H1 (cell line): ENCODE data around the gene PRCP. TPM values are rescaled to one million over a fixed set of nuclear protein-coding genes. Genes with fewer than 3 reads are reported as not detected.

Source experiments
- CTCF ChIA-PET: fragments of 300-600 bp; sonication (Branson Sonifier 250); formaldehyde crosslinking; loops from one replicate; lab custom pipeline; 2021; ENCODE audit not compliant: partially characterized antibody; lab: Charles Lee
- POLR2A ChIA-PET: fragments of 300-600 bp; sonication (Branson Sonifier 250); formaldehyde crosslinking; loops from one replicate; lab custom pipeline; 2021; ENCODE audit warnings: inconsistent platforms; ENCODE audit not compliant: partially characterized antibody; lab: Charles Lee
- DNase-seq, 2 experiments: peaks; one replicate each; pipeline versions ENCODE4 v3.0.0 to v3.0.0-alpha.2; 2010 to 2022; ENCODE audit warnings: low spot score in 2 of 2, low read depth in 1 of 2, mixed read lengths in 1 of 2
- FAIRE-seq: peaks from 2 replicates; lab custom pipeline; 2011; peaks lifted over from hg19 to GRCh38; lab: Jason Lieb, UNC
- H2AFZ ChIP-seq: 2 replicates; pipeline ENCODE4 v1.8.1; 2012; ENCODE audit warnings: low read length, inconsistent platforms
- H2AK5ac ChIP-seq: 2 replicates; pipeline ENCODE4 v1.6.1; 2013; ENCODE audit warnings: low read depth, low read length
- H2BK120ac ChIP-seq: replicated peaks from 2 replicates; pipeline ENCODE3; 2013; ENCODE audit warnings: low read depth, low read length, inconsistent platforms
- H2BK12ac ChIP-seq: 2 replicates; pipeline ENCODE4 v1.6.1; 2013; ENCODE audit warnings: low read depth, low read length
- H2BK15ac ChIP-seq: 2 replicates; pipeline ENCODE4 v1.6.1; 2013; ENCODE audit warnings: low read length
- H2BK20ac ChIP-seq: 2 replicates; pipeline ENCODE4 v1.6.1; 2013; ENCODE audit warnings: low read length
- H2BK5ac ChIP-seq: 2 replicates; pipeline ENCODE4 v1.6.1; 2013; ENCODE audit warnings: low read depth, low read length
- H3K14ac ChIP-seq: 2 replicates; pipeline ENCODE4 v1.6.1; 2013; ENCODE audit warnings: inconsistent platforms; ENCODE audit not compliant: insufficient read length
- H3K18ac ChIP-seq: 2 replicates; pipeline ENCODE4 v1.6.1; 2013; ENCODE audit warnings: low read length; ENCODE audit errors: extremely low read depth
- H3K23ac ChIP-seq: 2 replicates; pipeline ENCODE4 v1.6.1; 2013; ENCODE audit warnings: inconsistent platforms; ENCODE audit not compliant: insufficient read length
- H3K23me2 ChIP-seq: 2 replicates; pipeline ENCODE4 v1.6.1; 2013; ENCODE audit warnings: low read depth, low read length
- H3K27ac ChIP-seq: 2 replicates; pipeline ENCODE4 v1.6.1; 2011; ENCODE audit warnings: low read depth, low read length, inconsistent platforms
- H3K27me3 ChIP-seq, 4 experiments: replicated peaks in 1 of 4; 1 replicate in 1 of 4; 2 replicates in 3 of 4; pipeline versions ENCODE4 v1.6.1 to v1.8.1; 2011 to 2013; ENCODE audit warnings: low read length in 3 of 4, mild to moderate bottlenecking in 3 of 4, inconsistent platforms in 2 of 4, mixed read lengths in 2 of 4, moderate library complexity in 1 of 4; ENCODE audit not compliant: control insufficient read depth in 3 of 4, insufficient read depth in 3 of 4; ENCODE audit errors: extremely low read depth in 1 of 4
- H3K36me3 ChIP-seq, 4 experiments: 2 replicates each; pipeline versions ENCODE4 v1.6.1 to v1.8.1; 2011 to 2013; ENCODE audit warnings: mild to moderate bottlenecking in 4 of 4, low read length in 3 of 4, moderate library complexity in 2 of 4, control low read depth in 1 of 4, inconsistent platforms in 1 of 4; ENCODE audit not compliant: insufficient read depth in 4 of 4, control insufficient read depth in 2 of 4
- H3K4ac ChIP-seq: replicated peaks from 2 replicates; pipeline ENCODE3; 2013; ENCODE audit warnings: low read length, low read depth, mixed read lengths, inconsistent platforms; ENCODE audit not compliant: insufficient read length
- H3K4me1 ChIP-seq, 4 experiments: replicated peaks in 1 of 4; 1 replicate in 1 of 4; 2 replicates in 3 of 4; pipeline versions ENCODE4 v1.6.1 to v1.8.1; 2011 to 2013; ENCODE audit warnings: low read length in 3 of 4, inconsistent platforms in 2 of 4, mixed read lengths in 1 of 4; ENCODE audit not compliant: insufficient read depth in 4 of 4, control insufficient read depth in 3 of 4
- H3K4me2 ChIP-seq, 2 experiments: 2 replicates each; pipeline versions ENCODE4 v1.6.1 to v1.8.1; 2011 to 2013; ENCODE audit warnings: low read depth in 2 of 2, low read length in 2 of 2, control low read depth in 1 of 2, inconsistent platforms in 1 of 2, mild to moderate bottlenecking in 1 of 2; ENCODE audit not compliant: insufficient read depth in 1 of 2
- H3K4me3 ChIP-seq, 4 experiments: fragments of 200-600, 300-600 bp in 1 of 4; sonication (generic), shearing (Covaris generic), sonication (Bioruptor Twin) in 1 of 4; 2 replicates each; pipeline versions ENCODE4 v1.5.1 to v1.8.1; 2011 to 2016; ENCODE audit warnings: low read length in 4 of 4, low read depth in 3 of 4, control low read depth in 2 of 4, inconsistent platforms in 2 of 4, mild to moderate bottlenecking in 2 of 4, mixed read lengths in 1 of 4, moderate library complexity in 1 of 4; ENCODE audit not compliant: insufficient read depth in 2 of 4; ENCODE audit errors: extremely low read depth in 1 of 4
- H3K56ac ChIP-seq: replicated peaks from 2 replicates; pipeline ENCODE3; 2013; ENCODE audit warnings: low read depth, mild to moderate bottlenecking, mixed read lengths, low read length, inconsistent platforms; ENCODE audit not compliant: insufficient read length
- H3K79me1 ChIP-seq: 2 replicates; pipeline ENCODE4 v1.6.1; 2013; ENCODE audit warnings: low read depth, low read length, control low read depth
- H3K79me2 ChIP-seq, 2 experiments: 2 replicates each; pipeline versions ENCODE4 v1.6.1 to v1.8.1; 2012 to 2013; ENCODE audit warnings: low read length in 2 of 2, mild to moderate bottlenecking in 2 of 2, inconsistent platforms in 1 of 2; ENCODE audit not compliant: insufficient read depth in 2 of 2, control insufficient read depth in 1 of 2
- H3K9ac ChIP-seq, 4 experiments: replicated peaks in 1 of 4; 1 replicate in 1 of 4; 2 replicates in 3 of 4; pipeline versions ENCODE4 v1.6.1 to v1.8.1; 2011 to 2013; ENCODE audit warnings: low read depth in 3 of 4, low read length in 3 of 4, control low read depth in 2 of 4, mild to moderate bottlenecking in 2 of 4, moderate library complexity in 2 of 4, inconsistent platforms in 1 of 4; ENCODE audit errors: extremely low read depth in 1 of 4
- H3K9me3 ChIP-seq, 2 experiments: 2 replicates each; pipeline versions ENCODE4 v1.6.1 to v1.8.1; 2012 to 2013; ENCODE audit warnings: mild to moderate bottlenecking in 2 of 2, moderate library complexity in 2 of 2, control low read depth in 1 of 2, inconsistent platforms in 1 of 2, low read depth in 1 of 2, low read length in 1 of 2, mixed read lengths in 1 of 2; ENCODE audit not compliant: insufficient read depth in 2 of 2
- H4K20me1 ChIP-seq, 2 experiments: replicated peaks in 1 of 2; 2 replicates each; pipeline versions ENCODE3 to v1.8.1; 2011 to 2013; ENCODE audit warnings: inconsistent platforms in 2 of 2, low read length in 2 of 2, mild to moderate bottlenecking in 1 of 2; ENCODE audit not compliant: insufficient read depth in 2 of 2, control insufficient read depth in 1 of 2
- H4K5ac ChIP-seq: 2 replicates; pipeline ENCODE4 v1.6.1; 2013; ENCODE audit warnings: low read length, low read depth, mixed read lengths, inconsistent platforms; ENCODE audit not compliant: insufficient read length
- H4K8ac ChIP-seq: 2 replicates; pipeline ENCODE4 v1.8.0; 2013; ENCODE audit warnings: mild to moderate bottlenecking, moderate library complexity, low read length, inconsistent platforms; ENCODE audit not compliant: insufficient read depth; ENCODE audit errors: extremely low read depth
- H4K91ac ChIP-seq: replicated peaks from 2 replicates; pipeline ENCODE3; 2013; ENCODE audit warnings: low read length, mixed read lengths, inconsistent platforms; ENCODE audit not compliant: insufficient read length
- WGBS, 2 experiments: shearing (Covaris generic) in 1 of 2; methylation state at CpG; one replicate each; pipeline versions ENCODE4 v1.1.6 to v1.1.7; 2013 to 2015; ENCODE audit warnings: low lambda C conversion rate in 2 of 2, mixed read lengths in 2 of 2, inconsistent platforms in 1 of 2, low coverage in 1 of 2, missing lambda C conversion rate in 1 of 2; ENCODE audit not compliant: insufficient replicate concordance in 2 of 2, insufficient coverage in 1 of 2, insufficient read length in 1 of 2; ENCODE audit errors: extremely low coverage in 1 of 2, missing lambda C conversion rate in 1 of 2; 5-methylcytosine and 5-hydroxymethylcytosine counted together
- polyA plus RNA-seq, 7 experiments: library from polyadenylated mRNA; depleted of rRNA in 3 of 7; stranded (reverse) in 5 of 7; unstranded in 2 of 7; fragments of >200 nt in 5 of 7; fragments of 200-250 nt in 2 of 7; gene quantifications; 1 replicate in 5 of 7; 2 replicates in 1 of 7; 4 replicates in 1 of 7; pipeline versions ENCODE4 v1.2.1 to v1.2.3, GENCODE V29; 2011 to 2013; ENCODE audit warnings: missing spikeins in 2 of 7, mixed read lengths in 2 of 7
- total RNA-seq: library from RNA; stranded (reverse); fragmentation: NEBNext Ultra II Directional; extraction: Animal tissue kit (Norgen Biotek cat#: 25700); gene quantifications from 2 replicates; pipeline ENCODE4 v1.2.1, GENCODE V29; 2021
- TF ChIP-seq, protein P1 (sequence below): IDR thresholded peaks from 2 replicates; pipeline ENCODE4 v1.6.1; 2011; ENCODE audit warnings: low read depth, mild to moderate bottlenecking, low read length; ENCODE audit not compliant: insufficient read depth

Gene PRCP
- total and polyA plus RNA-seq, 2 of the 8 experiments (the other 6 are each of a cell fraction or from before 2014, with no cell fraction given): 63.8 to 84.4 TPM

DNA sequence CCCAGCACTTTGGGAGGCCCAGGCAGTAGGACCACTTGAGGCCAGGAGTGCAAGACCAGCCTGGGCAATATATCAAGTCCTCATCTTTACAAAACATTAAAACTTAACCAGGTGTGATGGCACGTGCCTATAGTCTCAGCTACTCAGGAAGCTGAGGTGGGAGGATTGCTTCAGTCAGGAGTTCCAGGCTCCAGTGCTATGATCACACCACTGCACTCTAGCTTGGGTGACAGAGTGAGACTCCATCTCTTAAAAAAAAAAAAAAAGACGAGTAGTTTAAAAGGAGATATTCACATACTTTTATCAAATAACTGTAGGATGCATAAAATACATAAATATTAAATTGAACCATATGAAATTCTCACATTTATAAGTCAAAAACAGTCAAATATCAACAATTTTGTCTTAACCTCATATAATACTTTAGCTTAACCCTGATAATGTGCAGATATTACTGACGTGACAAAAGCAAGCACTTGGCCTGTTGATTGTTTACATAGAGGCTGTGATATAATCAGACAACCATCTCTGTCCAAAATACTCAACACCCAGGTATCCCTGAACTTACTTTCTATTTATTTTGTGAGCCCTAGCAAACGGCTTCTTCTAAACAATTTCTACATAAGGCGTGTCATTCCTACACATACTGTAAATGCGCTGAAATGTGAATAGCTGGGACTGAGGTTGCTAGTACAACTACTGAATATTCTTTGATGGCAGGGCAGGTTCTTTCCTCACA is 57.0 kb downstream of the PRCP start:
- no peak overlapping the region for H4K8ac ChIP-seq
- 87% methylated on average over 6 of the region's 6 CpGs; no CpG with 5 or more reads in 1 of the 2 experiments for WGBS, 2 experiments
- H3K9me3 ChIP-seq: no peaks in the 10 kb centered on the region
- H3K79me1 ChIP-seq: no peaks in the 10 kb centered on the region
- H2AK5ac ChIP-seq: no peak overlapping the region
- no peak overlapping the region for H2AFZ ChIP-seq
- H3K4ac ChIP-seq: no peak overlapping the region
- FAIRE-seq: no peak
- no peak overlapping the region for H3K27ac ChIP-seq
- no peak for DNase-seq
- H2BK15ac ChIP-seq: no peak overlapping the region
- no peak overlapping the region for H2BK12ac ChIP-seq
- ChIA-PET POLR2A (no interaction called here), CTCF (interaction anchor here (0.8 to 1.5 kb wide), 6 partner anchors 8 to 68 kb away, joined by 3 to 4 read pairs (median 3); partner anchors contain the start of gene PRCP)
- peaks cover 0 to 3% (median 2%) of the 10 kb centered on the region in 4 experiments; a peak in 2 of 8 replicates for H3K36me3 ChIP-seq
- H3K79me2 ChIP-seq: no peaks in the 10 kb centered on the region
- H2BK120ac ChIP-seq: no peak overlapping the region
- no peak overlapping the region for H3K14ac ChIP-seq
- no peak overlapping the region for H3K9ac ChIP-seq
- no peak overlapping the region for H3K4me3 ChIP-seq
- no peak overlapping the region for H4K5ac ChIP-seq
- TF ChIP-seq, protein P1, sequence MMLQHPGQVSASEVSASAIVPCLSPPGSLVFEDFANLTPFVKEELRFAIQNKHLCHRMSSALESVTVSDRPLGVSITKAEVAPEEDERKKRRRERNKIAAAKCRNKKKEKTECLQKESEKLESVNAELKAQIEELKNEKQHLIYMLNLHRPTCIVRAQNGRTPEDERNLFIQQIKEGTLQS: no peak
- H3K18ac ChIP-seq: no peak overlapping the region
- no peak overlapping the region for H3K23ac ChIP-seq
- no peak overlapping the region for H3K56ac ChIP-seq
- no peaks in the 10 kb centered on the region for H4K20me1 ChIP-seq
- peaks cover 0 to 5% (median 2%) of the 10 kb centered on the region in 4 experiments; a peak in 2 of 7 replicates for H3K4me1 ChIP-seq
- H3K4me2 ChIP-seq: no peak overlapping the region
- no peak overlapping the region for H2BK5ac ChIP-seq
- 0 out of 2 replicates have a peak, but pooled peaks cover 2% of the 10 kb centered on the region for H3K23me2 ChIP-seq
- H2BK20ac ChIP-seq: no peak overlapping the region
- H4K91ac ChIP-seq: no peak overlapping the region
- H3K27me3 ChIP-seq: no peaks in the 10 kb centered on the region
